Measurements from ENCODE around the gene REP15. TPM values are rescaled to one million over a fixed set of nuclear protein-coding genes. Genes with fewer than 3 reads are reported as not detected.
"Not testable (repeated sequence)": the region's sequence is repeated elsewhere in the genome, so short reads cannot be mapped to it uniquely, and the experiment has no call there.

The REP15 gene
- total RNA-seq, result not detected

DNA sequence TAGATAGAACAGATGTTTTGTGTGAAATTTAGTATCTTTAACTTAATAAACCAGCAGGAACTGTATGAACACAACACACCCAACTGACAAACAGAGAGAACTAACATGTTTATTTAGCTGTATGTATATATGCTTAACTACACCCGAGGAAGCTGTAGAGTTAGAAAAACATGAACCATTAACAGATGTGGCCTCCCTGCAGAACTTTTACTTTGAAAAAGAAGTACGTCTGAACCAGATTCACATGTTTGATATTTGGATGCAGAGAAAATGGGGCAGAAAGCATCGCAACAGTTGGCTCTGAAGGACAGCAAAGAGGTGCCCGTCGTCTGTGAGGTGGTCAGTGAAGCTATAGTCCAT is at the start of gene REP15:
Gene REP15, plus strand, starts transcription at position 155 of the 360 bp plus-strand sequence. Its CDS starts 116 bp downstream, at position 271.
- Mint-ChIP-seq H3K27me3 (no peaks in the 10 kb centered on the region), H3K9me3 (no peaks in the 10 kb centered on the region), H3K27ac (no peak within 1 kb of the TSS), H3K4me1 (ENCODE audit: low read depth) (no peaks in the 10 kb centered on the region), H3K4me3 (no peak within 1 kb of the TSS), H3K36me3 (ENCODE audit: low read depth) (no peaks in the 10 kb centered on the region)
- intact Hi-C loops (cut with micrococcal nuclease), result no loop called here
- DNase-seq (no peak), ATAC-seq (no peak)
- POLR2A ChIA-PET, result interaction anchor here (1.0 kb wide), 1 partner anchor 446 kb away, joined by 3 read pairs; no protein-coding TSS in a partner anchor
- no peak for TF ChIP-seq CTCF (IDR thresholded peaks at IDR 0.05)
- CTCF ChIA-PET, result no interaction called here

- ChIA-PET POLR2A (interaction anchor here (0.7 kb wide), 1 partner anchor 386 kb away, joined by 4 read pairs; no protein-coding TSS in a partner anchor), CTCF (interaction anchor here (1.2 to 1.7 kb wide), 4 partner anchors 9 to 214 kb away, joined by 4 to 5 read pairs (median 5); no protein-coding TSS in a partner anchor)
- DNase-seq (no peak), ATAC-seq (no peak)
- H3K27me3 Mint-ChIP-seq, result peaks cover 1% of the 10 kb centered on the region
- H3K27ac Mint-ChIP-seq, result no peak overlapping the region
- intact Hi-C loops (cut with micrococcal nuclease), result no loop called here
- no peaks in the 10 kb centered on the region for H3K36me3 Mint-ChIP-seq (ENCODE audit: low read depth)
- no peak for TF ChIP-seq CTCF (IDR thresholded peaks at IDR 0.05)
- peaks cover 2% of the 10 kb centered on the region for H3K4me1 Mint-ChIP-seq (ENCODE audit: low read depth)
- H3K4me3 Mint-ChIP-seq, result no peak overlapping the region
- H3K9me3 Mint-ChIP-seq, result no peaks in the 10 kb centered on the region
Measured at GRCh38 chr12:27650011-27650410, 46.2 kb upstream of the REP15 start.

- POLR2A ChIA-PET, result no interaction called here
- H3K4me3 Mint-ChIP-seq, result no peak overlapping the region
Measured at GRCh38 chr12:27651201-27651600, 45.0 kb upstream of the REP15 start.

GRCh38 chr12:27652174-27652763 is 44.0 kb upstream of the REP15 start:
- peak; percentile 34 for DNase-seq
- Mint-ChIP-seq H3K4me3 (no peak overlapping the region), H3K27me3 (peaks cover 1% of the 10 kb centered on the region), H3K36me3 (ENCODE audit: low read depth) (no peaks in the 10 kb centered on the region), H3K9me3 (no peaks in the 10 kb centered on the region), H3K27ac (no peak overlapping the region), H3K4me1 (ENCODE audit: low read depth) (peaks cover 2% of the 10 kb centered on the region)
- peak; percentile 96 for TF ChIP-seq CTCF (IDR thresholded peaks at IDR 0.05)
- ChIA-PET CTCF (interaction anchor here (0.6 to 1.7 kb wide), 39 partner anchors 10 to 1437 kb away, joined by 3 to 27 read pairs (median 4); partner anchors contain the start of genes PPFIBP1 and SMCO2), POLR2A (no interaction called here)
- intact Hi-C loops (cut with micrococcal nuclease), result loop anchor here (2.0 kb wide), 1 partner anchor 217 kb away; no protein-coding TSS in a partner anchor
- ATAC-seq, result no peak

More at GRCh38 chr12:27651201-27651600, 45.0 kb upstream of the REP15 start:
- peaks cover 2% of the 10 kb centered on the region for H3K4me1 Mint-ChIP-seq (ENCODE audit: low read depth)
- CTCF ChIA-PET, result interaction anchor here (1.1 to 1.7 kb wide), 5 partner anchors 8 to 267 kb away, joined by 3 to 5 read pairs (median 4); no protein-coding TSS in a partner anchor
- intact Hi-C loops (cut with micrococcal nuclease), result no loop called here
- no peaks in the 10 kb centered on the region for H3K9me3 Mint-ChIP-seq
- no peak overlapping the region for H3K27ac Mint-ChIP-seq
- ATAC-seq (no peak), DNase-seq (no peak)
- peaks cover 1% of the 10 kb centered on the region for H3K27me3 Mint-ChIP-seq
- no peaks in the 10 kb centered on the region for H3K36me3 Mint-ChIP-seq (ENCODE audit: low read depth)
- no peak for TF ChIP-seq CTCF (IDR thresholded peaks at IDR 0.05)

DNA sequence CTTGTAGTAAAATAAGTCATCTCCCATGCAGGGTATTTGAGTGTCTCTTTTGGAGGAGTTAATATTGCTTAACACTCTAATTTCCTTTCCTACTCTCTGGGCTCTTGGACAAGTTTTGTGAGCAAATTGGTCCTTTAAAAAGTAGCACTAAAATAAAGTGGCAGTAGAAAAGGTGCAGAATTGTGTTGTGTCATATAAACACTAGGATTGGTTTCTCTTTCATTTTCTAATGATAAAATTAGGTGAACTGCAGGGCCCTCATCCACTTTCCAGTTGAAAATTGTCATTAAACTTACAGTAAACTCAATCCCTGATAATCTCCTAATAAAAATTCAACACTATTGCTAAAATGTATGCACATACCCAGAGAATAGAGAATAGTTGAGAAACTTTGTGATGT is 42.6 kb upstream of the REP15 start:
- no peak for ATAC-seq
- H3K4me1 Mint-ChIP-seq (ENCODE audit: low read depth), result peaks cover 2% of the 10 kb centered on the region
- no peak overlapping the region for H3K27ac Mint-ChIP-seq
- POLR2A ChIA-PET, result no interaction called here
- H3K36me3 Mint-ChIP-seq (ENCODE audit: low read depth), result no peaks in the 10 kb centered on the region
- no peak for TF ChIP-seq CTCF (IDR thresholded peaks at IDR 0.05)
- DNase-seq, result no peak
- H3K27me3 Mint-ChIP-seq, result peaks cover 1% of the 10 kb centered on the region
- intact Hi-C loops (cut with micrococcal nuclease), result loop anchor here (2.0 kb wide), 1 partner anchor 219 kb away; no protein-coding TSS in a partner anchor
- no peak overlapping the region for H3K4me3 Mint-ChIP-seq
- H3K9me3 Mint-ChIP-seq, result no peaks in the 10 kb centered on the region
- CTCF ChIA-PET, result interaction anchor here (1.5 to 1.7 kb wide), 3 partner anchors 50 to 206 kb away, joined by 5 to 7 read pairs (median 6); partner anchors contain the start of gene SMCO2

GRCh38 chr12:27655476-27655875 is 40.8 kb upstream of the REP15 start:
- H3K4me3 Mint-ChIP-seq; H3K27me3 Mint-ChIP-seq; DNase-seq; H3K9me3 Mint-ChIP-seq; H3K27ac Mint-ChIP-seq; intact Hi-C loops (cut with micrococcal nuclease); ATAC-seq; POLR2A ChIA-PET; H3K36me3 Mint-ChIP-seq (ENCODE audit: low read depth); H3K4me1 Mint-ChIP-seq (ENCODE audit: low read depth): not testable (repeated sequence)
- CTCF ChIA-PET, result interaction anchor here (1.3 kb wide), 1 partner anchor 221 kb away, joined by 5 read pairs; no protein-coding TSS in a partner anchor
